GM18951 (cell line): ENCODE results near the gene TMEM69.
"Not testable (repeated sequence)": the region's sequence is repeated elsewhere in the genome, so short reads cannot be mapped to it uniquely, and the experiment has no call there.

Experiments
- POLR2A ChIP-seq: IDR thresholded peaks from 4 replicates; pipeline ENCODE4 v1.6.1; 2011; ENCODE audit warnings: mild to moderate bottlenecking; ENCODE audit not compliant: insufficient read length, insufficient read depth; ENCODE audit errors: extremely low read depth
- in situ Hi-C: fragments of 300-500 bp; cut with MboI; formaldehyde crosslinking; loops from one replicate; pipeline ENCODE4 v1.12.0; 2022; ENCODE audit warnings: low sequenced_read_pairs, mixed read lengths, inconsistent platforms; ENCODE audit not compliant: unreplicated experiment

The TMEM69 gene

GRCh38 chr1:45667321-45668111, 20.5 kb upstream of the TMEM69 start:
- no peak for TF ChIP-seq POLR2A
- in situ Hi-C loops, result no loop called here

GRCh38 chr1:45668526-45668925, 19.5 kb upstream of the TMEM69 start:
- in situ Hi-C loops, result no loop called here
- no peak for TF ChIP-seq POLR2A

DNA sequence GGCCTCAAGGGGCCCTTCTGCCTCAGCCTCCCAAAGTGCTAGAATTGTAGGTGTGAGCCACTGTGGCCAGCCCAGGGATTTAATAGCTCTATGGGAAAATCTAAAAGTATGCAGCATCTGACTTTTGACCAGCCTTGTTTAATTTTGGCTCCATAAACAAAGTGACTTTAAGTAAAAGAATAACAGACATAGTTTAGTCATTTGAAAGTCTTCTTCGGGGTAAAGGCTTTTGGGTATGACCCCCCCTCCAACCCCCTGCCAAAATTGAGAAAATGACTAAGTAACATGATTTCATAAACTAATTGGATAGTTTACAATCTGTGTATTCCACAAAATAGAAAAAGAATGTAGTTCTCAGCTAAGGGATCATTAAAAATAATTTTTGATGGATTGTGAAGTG, 18.6 kb upstream of the TMEM69 start:
- TF ChIP-seq POLR2A, result no peak
- in situ Hi-C loops, result no loop called here

DNA sequence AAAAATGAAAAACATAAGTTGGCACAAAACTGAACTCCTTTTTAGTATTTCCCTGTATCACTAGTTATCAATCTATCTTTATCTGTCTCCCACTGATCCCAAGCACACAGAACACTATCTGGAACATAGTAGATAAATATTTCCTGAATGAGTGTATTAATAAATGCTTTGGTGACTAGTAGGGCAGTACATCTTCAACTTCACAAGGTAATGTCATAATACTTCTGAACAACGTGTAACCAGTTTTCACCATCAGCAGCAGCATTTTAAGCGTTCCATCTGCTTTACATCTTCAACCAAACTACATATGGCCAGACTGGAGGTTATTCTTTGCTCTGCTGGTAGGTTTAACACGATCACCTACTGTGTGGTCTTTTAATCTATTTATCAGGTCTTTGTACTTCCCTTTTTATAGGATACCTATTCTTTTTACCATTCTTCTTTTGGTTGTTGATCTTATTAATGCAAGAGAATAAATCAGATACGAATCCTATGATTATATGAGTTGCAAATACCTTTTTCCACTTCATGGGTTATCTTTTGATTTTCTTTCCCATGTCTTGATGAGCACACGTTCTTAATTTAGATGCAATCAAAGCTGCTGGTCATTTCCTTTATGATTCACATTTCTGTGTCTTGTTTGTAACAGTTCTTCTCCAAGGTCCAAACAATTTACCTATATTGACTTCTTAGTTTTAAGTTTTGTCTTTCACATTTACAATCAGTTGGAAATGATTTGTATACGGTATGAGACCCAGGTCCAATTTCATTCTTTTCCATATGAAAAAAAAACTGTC, 17.9 kb upstream of the TMEM69 start:
- TF ChIP-seq POLR2A, result no peak
- in situ Hi-C loops, result no loop called here

GRCh38 chr1:45673956-45674355, 14.0 kb upstream of the TMEM69 start:
- no peak for TF ChIP-seq POLR2A
- in situ Hi-C loops, result no loop called here

GRCh38 chr1:45674478-45674877, 13.5 kb upstream of the TMEM69 start:
- in situ Hi-C loops, result no loop called here
- TF ChIP-seq POLR2A, result no peak

DNA sequence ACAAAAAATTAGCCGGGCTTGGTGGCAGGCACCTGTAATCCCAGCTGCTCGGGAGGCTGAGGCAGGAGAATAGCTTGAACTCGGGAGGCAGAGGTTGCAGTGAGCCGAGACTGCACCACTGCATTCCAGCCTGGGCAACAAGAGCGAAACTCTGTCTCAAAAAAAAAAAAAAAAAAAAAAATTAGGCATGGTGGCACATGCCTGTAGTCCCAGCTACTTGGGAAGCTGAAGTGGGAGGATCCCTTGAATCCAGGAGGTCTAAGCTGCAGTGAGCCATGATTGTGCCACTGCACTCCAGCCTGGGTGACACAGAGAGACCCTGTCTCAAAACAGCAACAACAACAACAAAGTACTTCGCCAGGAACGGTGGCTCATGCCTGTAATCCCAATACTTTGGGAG, 11.4 kb upstream of the TMEM69 start:
- in situ Hi-C loops, result not testable (repeated sequence)

DNA sequence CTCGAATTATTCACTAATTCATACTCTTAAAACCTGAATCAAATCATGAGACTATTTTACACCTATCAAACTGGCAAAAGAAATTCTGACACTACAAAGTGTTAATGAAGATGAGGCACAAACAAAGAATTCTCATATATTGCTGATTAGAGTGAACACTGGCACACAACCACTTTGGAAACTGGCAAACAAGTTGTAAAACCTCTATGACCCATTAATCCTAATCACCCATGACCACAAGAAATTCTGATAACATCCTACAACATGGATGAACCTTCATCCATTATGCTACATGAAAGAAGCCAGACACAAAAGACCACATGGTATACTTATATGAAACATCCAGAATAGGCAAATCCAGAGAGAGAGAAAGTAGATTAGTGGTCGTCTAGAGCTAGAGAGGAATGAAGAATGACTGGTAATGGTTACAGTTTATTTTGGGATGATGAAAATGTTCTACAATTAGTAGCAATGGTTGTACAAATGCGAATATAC, 10.2 kb upstream of the TMEM69 start:
- in situ Hi-C loops, result no loop called here
- no peak for TF ChIP-seq POLR2A

DNA sequence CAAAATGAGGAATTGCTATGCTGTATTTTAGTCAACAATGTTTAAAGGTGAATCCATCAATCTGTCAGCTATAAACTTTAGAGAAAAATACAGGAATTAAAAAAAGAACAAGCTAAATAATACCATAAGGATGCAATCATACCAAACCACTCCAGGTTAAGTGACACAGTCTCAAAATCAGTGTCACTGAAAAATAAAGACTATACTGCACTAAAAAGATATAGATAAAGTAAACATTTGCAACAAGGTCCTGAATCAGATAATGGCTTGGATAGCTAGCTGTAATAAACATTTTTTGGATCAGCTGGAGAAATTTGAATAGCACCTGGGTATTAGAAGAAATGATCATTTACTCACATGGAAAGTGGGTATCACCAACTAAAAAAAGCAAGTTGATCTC, 9.5 kb upstream of the TMEM69 start:
- no peak for TF ChIP-seq POLR2A
- in situ Hi-C loops, result no loop called here

DNA sequence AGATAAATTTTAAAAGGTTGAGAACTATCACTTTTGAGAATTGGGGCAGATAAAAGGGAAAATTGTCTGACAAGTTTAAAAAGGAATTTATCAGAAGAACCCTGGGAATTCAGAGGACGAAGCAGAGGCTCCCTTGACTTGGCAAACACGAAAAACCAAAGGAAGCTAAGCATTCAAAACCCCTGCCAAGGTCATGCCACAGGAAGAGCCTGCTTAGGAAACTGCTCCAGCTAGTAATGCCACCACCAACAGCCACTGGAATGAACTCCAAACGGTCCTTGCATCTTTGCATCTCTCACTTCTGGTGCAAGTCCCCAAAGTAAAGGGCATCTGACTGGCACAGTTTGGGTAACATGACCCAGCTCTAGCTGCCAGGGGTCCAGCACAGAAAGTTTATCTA, 8.9 kb upstream of the TMEM69 start:
- no peak for TF ChIP-seq POLR2A
- in situ Hi-C loops, result no loop called here

DNA sequence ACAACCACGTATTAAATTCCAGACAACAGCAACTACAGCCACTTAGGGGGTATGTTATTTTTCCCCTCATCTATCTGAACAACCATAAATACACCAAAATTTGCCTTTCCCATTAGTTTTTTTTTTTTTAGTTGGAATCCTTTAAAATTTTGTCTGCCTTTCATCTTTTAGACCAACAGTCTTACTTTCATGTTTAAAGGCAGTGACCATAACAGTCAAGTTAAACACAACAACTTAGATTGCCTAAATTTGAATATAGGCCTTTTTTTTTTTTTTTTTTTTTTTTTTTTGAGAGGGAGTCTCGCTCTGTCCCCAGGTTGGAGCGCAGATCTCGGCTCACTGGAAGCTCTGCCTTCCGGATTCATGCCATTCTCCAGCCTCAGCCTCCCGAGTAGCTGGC, 5.0 kb upstream of the TMEM69 start:
- no peak for TF ChIP-seq POLR2A
- in situ Hi-C loops, result no loop called here

GRCh38 chr1:45684402-45684801, 3.6 kb upstream of the TMEM69 start:
- no peak for TF ChIP-seq POLR2A
- in situ Hi-C loops, result no loop called here

DNA sequence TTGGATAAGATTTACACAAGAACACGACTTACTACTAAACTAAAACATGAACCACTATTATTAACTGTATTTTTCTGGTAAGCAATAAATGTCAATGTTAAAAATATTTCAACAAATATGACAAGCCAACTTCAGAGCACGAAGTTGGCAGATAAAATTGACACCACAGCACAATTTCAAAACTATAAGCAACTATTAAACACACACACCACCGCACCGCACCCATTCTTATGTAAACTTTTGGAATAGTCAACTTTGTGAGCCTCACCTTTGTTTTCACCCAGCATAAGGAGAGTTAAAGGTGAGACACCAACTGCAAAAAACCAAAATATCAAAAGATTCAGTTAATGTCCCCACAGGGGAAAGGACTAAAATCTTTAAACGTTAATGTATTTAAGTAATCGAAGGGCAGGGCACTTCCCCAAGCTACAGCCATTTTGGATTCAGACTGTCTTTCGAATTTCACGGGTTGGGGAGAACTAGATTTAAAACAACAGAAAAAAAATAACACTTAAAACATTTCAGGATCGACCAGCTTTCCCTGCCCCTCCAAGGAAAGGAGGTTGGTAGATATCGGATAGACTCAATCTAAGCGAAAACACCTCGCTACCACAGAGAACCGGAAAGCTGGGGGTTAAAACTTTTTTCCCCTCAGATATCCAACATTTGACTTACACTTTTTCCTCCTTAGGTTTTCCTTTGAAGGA, 2.5 kb upstream of the TMEM69 start:
- no peak for TF ChIP-seq POLR2A
- in situ Hi-C loops, result no loop called here

DNA sequence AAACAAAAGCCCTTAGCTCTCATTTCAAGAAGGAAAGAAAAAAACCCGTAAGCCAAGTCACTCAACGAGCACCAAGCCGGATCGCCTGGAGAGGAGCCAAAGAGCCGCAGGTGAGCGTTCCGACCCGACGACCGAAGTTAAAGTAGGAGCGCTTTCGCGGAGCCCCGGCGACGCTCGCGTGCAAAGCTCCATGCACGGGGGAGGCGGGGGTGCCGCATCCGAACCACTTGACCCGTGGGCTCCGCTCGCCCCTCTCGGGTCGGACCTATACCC, 2.0 kb upstream of the TMEM69 start:
- no peak for TF ChIP-seq POLR2A
- in situ Hi-C loops, result no loop called here
